DMS53 treated with DMSO at 0.1 percent for 48 hours (cell line): ENCODE results near the gene CORIN.
"Not testable (repeated sequence)": the region's sequence is repeated elsewhere in the genome, so short reads cannot be mapped to it uniquely, and the experiment has no call there.

Experiments
- DNase-seq: peaks from one replicate; lab custom pipeline; 2025; ENCODE audit not compliant: unreplicated experiment; lab: John Stamatoyannopoulos, UW

CORIN gene

DNA sequence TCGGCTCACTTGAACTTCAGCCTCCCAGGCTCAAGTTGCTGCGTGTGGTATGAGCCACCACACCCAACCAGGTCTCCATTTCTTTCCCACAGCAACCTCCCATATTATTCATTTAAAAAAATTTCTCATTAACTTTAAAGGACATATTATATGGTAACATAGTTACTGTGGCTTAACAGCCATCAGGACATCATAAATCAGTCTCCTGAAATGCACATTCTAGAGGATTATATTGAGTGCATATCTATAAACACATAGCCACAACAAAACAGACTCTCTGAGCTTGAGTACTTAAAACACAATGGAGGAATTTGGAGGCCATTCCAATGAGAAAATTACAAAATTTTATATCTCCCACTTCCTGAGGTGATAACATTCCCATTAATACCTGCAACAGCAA lies 61.5 kb downstream of the CORIN start:
- DNase-seq: no peak

DNA sequence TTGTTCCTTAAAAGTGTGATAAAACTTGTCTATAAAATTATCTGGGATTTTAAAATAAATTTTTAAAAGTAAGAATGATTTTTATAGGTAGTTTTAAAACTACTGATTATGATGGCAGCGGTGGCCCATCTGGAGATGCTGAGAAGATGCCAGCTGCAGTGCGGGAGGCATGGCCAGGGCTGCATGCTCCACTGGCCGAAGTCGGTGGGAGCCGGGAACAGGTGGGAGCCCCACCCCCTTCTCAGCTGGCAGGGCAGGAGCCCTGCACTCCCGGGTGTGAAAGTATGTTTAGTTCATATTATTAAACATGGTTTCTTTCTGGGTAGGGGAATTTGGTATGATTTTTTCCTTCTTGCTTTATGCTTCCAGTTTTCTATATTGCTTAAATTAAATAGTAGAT lies 63.8 kb downstream of the CORIN start:
- DNase-seq: no peak

DNA sequence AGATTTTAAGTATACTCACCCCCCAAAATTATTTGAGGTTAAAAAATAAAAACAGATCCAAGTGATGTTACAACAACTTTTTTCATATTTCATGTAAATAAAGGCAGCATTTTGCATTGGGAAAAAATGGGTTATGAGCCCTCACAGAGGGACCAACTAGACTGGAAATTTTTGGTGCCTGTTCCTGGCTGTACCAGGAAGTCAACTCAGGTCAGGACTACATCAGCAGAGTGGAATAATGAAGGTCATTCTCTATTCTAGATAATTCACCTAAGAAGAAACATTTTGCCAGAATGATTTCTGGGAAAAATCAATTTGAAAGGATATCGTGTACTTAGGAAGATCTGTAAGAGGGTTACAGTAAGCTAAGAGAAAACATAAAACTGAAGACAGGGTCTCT lies 66.8 kb downstream of the CORIN start:
- DNase-seq: no peak

DNA sequence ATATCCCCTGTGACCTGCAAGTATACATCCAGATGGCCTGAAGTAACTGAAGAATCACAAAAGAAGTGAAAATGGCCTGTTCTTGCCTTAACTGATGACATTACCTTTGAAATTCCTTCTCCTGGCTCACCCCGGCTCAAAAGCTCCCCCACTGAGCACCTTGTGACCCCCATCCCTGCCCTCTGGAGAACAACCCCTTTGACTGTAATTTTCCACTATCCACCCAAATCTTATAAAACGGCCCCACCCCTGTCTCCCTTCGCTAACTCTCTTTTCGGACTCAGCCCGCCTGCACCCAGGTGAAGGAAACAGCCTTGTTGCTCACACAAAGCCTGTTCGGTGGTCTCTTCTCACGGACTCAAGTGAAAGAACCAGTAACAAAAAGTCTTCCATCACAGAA lies 69.9 kb downstream of the CORIN start:
- DNase-seq: not testable (repeated sequence)

DNA sequence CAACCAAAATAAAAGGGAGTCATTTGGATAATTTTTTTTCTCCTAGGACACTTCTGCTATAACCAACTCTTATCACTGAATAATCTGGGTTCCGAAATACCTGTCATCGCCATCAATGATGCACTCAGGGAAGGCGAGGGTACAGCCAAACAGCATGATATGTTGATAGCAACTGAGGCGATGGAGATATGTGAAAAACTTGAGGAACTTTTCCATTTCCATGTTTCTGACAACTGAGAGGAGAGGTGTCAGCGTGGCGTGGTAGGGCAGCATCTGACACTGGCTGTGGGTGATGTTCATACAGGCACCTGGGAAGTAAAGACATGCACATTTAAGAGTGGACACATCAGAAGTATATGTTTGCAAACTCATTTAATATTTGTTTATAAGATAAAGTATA lies 74.6 kb downstream of the CORIN start:
- no peak for DNase-seq

DNA sequence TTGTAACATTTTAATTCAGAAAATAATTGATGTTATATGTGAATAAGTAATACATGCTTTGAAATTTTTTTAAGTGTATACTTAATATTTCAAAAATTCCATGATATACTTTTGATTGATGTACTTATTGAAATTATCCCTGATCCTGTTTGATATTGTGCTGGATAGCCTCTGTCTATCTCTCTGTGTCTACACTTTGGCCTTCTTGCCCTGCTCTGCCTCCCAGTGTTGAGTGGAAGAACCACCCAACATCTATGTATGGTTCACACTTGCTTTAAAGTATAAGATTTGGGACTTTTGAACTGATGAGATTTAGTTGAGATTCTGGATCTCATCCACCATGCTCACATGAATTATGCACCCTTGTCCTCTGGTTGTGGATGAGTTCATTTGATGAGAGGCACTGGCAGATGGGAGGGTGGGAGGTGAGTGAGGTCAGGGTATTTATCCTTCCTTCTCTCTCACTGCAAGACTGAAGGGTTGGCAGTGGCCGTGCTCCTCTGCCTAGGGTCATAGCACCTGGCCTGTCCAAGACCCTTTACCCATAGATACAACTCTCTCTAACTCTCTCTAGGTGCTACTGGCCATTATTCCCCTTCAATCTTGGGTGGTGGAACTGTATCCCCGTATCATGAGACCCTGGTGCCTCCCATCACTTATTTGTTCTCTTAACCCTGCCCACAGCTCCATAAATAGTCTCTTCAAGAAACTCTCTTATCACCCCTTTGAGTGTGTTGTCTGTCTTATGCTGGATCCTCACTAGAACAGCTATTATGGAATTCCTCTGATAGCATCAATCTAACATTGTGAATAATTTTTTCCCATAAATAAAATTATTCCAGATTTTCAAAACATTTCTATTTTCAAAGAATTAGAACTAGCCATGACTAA lies 75.2 kb downstream of the CORIN start:
- DNase-seq: no peak

DNA sequence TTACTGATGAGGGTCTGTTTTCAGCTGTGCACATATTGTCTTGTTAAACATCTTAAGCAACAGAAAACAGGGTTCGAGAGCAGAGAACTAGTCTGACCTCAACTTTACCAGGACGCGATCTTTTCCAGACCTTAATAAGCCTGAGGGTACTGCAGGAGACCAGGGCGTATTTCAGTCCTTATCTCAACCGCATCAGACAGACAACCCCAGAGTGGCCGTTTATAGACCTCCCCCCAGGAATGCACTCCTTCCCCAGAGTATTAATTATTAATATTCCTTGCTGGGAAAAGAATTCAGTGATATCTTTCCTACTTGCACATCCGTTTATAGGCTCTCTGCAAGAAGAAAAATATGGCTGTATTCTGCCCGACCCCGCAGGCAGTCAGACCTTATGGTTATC lies 84.6 kb downstream of the CORIN start:
- not testable (repeated sequence) for DNase-seq

DNA sequence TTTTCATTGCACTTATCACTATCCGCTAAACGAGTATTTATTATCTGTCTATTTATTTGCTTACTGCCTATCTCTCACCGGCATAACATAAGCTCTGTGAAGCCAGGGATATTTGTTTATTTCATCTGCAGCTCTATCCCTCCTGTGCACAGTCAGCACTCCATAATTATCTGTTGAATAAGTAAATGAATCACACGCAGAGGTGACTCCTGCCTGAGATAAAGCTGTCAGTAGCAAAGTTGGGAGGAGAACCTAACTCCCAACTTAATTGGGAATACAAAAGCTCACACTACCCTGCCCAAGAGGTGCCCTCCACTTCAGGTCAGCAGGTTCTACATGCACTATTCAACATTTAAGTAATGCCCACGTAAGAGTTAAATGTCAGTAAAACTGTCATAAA lies 85.7 kb downstream of the CORIN start:
- DNase-seq: no peak

DNA sequence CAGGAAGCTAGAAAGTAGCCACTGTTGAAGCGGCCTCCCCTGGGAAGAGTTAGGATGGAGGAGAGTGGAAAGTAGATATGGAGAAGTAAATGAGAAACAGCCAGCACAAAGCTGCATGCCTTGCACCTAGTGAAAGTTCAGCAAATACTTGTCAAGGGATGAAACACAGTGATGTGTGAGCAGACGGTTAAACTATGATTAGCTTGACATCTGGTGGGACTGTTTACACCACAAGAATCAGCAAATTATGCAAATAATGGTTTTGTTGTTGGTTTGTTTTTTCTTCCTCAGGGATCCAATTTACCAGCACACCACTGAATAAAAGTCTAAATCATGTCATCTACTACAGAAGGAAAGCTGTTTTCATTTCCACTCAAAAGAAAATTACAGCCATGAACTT lies 87.1 kb downstream of the CORIN start:
- DNase-seq: no peak

DNA sequence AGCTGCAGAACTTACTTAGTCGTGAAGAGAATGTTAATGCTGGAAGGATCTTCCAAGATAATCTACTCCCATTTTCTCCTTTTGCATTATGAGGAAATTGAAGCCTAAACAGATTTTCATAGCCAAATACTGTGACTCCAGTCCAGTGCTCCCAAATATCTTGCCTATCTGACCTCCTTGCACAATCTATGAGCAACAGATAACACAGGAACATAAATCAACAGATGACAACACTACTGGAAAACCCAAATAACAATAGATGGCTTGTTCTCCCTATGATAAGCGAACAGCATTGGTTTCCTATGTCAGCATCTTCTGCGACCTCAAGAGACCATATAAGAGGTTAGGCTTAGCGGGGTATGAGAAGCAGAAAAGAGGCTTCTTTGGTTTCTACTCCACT lies 88.0 kb downstream of the CORIN start:
- no peak for DNase-seq

DNA sequence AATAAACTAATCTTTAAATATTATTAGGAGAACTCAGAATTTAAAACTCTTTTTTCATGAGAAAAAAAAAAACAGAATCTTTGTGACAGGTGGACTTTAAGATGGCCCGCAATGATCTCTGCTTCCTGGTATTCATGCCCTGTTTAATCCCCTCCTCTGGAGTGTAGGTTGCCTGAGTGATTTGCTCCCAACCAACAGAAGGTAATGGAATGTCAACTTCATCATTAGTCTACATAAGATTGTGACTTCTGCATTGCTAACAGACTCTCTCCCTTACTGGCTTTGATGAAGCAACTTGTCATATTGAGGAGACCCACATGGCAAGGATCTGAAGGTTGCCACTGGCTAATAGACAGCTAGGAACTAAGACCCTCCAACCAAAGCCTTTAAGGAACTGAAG lies 88.8 kb downstream of the CORIN start:
- DNase-seq: no peak

DNA sequence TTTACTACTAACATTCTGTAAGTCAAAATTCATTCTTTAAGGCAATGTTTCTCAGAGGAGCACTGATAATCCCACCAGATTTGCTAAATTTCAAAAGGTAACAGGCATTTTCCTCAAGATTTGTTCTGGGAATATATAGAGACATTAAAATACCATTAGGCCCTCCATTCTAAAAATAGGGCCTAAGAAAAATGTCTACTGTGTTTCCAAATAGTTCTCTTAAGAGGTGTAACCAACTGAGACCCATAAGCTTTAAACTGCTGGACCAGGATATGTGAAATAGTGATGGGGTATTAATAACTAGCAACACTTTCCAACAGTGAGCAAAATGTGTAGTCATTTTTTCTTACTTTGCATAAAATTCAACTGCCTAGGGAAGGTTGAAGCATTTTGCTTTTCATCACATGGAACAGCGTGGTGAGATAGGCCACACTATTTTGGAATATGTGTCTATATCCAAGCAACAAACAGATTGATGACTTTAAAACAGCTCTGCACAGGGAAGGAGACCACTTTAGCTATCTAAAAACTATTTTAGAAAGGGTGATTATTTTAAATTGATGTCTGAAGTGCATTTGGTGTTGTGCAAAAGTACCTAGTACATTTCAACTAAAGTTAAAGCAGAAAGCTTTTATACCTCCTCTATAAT lies 89.9 kb downstream of the CORIN start:
- DNase-seq: no peak

DNA sequence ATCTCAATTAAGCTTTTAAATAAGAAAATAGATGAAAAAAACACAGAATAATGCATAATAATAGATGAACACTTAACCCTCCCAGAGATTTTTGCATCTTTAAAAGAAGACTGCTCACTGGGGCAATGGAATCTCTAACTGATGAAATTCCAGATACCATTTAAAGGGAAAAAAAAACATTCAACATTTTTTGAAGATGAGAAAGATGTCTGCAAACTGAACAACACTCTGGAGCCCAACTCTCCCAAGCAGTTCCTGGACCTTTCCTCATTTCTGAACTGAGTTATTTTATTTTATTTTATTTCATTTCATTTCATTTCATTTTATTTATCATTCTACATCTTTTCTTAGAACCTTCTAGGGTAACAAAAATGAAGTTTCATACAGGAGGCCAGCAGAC lies 90.7 kb downstream of the CORIN start:
- DNase-seq: no peak

DNA sequence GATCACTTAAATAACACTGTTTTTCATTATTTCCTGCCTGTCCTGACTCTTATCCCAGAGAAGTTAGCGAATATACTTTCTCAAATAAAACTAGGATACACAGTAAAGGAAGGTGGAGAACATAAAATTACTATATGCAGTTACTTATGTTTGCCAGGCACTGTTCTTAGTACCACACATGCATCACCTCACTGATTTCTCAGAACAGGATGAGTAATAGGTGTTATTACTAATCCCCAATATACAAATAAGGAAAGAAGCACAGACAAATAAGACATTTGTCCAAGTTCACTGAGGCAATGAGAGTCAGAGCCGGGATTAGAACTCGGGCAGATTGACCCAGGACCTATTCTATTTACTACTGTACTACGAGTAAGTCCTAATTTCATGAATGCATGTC lies 91.7 kb downstream of the CORIN start:
- no peak for DNase-seq

DNA sequence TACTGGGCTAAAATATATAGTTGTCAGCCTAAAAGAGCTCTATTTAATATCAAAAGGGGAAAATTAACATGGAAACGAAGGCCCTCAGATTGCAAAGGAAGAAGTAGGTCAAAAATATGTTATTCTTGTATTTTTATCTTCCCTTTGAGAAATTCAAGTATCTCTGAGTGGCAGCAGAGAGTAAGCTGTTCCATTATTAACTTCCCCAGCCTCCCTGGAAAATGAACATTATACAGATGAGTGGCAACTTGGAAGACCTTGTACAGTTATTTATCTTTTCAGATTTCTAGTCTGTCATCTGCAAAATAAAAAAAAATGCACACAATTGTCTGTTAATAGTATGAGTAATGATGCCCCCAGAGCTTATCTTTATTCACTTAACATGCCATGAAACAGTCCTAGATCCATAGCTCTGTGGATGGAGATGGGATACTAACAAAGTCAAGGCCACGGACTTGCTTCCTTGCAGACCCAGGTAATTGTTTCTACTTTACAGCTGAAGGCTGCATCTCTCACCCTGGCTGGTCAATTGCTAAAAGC lies 93.0 kb downstream of the CORIN start:
- no peak for DNase-seq

DNA sequence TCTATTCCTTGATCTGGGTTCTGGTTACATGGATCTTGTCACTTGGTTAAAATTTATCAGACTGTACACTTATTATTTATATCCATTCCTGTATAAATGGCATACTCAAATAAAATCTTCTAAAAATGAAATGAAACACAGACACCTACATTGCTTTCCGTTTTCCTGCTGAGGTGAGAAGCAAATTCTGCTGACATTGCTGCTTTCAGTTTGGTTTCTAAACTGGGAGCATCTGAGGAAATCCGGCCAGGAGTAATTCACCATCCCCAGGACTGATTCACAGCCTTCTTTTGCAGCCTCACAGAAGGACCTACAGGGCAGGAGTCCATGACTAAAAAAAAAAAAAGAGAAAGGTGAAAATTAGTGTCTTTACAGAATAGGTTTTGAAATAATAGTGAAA lies 93.6 kb downstream of the CORIN start:
- DNase-seq: peak; percentile 7

DNA sequence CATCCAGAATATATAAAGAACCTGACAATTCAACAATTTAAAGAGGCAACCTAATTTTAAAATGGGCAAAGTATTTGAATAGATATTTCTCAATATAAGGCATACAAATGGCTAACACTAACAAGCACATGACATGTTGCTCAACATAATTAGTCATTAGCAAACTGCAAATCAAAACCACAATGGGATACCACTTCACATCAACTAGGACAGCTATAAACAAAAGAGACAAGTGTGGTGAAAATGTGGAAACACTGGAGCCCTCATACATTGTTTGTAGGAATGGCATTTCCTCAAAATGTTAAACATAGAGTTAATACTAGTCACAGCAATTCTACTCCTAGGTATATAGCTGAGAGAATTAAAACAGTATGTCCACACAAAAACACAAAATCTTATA lies 96.7 kb downstream of the CORIN start:
- DNase-seq: no peak

DNA sequence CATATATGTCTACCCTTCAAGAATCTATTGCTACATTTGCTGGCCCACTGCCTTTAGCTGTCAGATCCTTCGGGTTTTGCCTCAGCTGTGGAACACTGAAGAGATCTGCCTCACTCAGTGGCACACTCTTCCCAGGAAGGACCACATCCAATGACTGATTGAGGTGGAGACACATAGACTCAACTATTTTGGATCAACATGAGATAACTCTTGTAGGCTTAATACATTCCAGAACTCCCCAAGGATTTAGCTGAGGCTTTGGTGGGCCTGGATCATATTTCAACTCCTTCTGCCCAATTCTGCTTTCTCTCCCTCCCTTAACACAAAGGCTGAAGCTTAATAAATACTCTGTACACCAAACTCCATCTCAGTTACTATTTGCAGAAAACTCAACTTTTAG lies 100.5 kb downstream of the CORIN start:
- no peak for DNase-seq

DNA sequence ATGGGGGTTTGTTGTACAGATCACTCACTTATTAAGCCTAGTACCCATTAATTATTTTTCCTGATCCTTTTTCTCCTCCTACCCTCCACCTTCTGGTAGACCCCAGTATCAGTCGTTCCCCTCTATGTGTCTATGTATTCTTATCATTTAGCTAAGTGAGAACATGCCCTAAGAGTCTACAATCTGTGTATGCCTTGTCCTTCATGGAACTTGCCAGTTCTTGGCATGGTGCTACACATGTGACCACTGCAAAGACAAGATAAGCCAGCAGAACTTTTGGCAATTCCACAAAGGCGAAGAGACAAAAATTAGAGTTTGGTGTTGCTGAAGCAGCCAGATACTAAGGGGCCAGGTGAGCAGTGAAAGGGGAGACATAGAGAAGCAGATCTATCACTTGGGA lies 101.3 kb downstream of the CORIN start:
- DNase-seq: no peak

DNA sequence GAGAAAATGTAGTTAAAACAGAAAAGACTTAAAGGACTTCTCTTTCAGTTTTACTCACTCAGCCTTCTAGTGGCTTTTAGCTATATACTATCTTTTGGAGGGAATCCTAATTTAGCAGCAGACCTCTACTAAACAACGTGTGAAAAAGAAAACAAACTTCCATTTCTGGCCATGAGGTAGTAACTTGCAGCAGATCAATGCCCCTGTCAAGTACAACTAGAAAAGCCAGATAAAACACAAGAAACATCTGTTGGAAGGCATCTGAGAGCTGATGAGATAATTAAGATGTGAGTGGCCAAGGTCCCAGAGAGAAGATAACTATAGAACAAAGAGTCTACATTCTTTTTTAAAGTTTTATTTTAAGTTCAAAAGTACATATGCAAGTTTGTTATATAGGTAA lies 101.7 kb downstream of the CORIN start:
- no peak for DNase-seq

DNA sequence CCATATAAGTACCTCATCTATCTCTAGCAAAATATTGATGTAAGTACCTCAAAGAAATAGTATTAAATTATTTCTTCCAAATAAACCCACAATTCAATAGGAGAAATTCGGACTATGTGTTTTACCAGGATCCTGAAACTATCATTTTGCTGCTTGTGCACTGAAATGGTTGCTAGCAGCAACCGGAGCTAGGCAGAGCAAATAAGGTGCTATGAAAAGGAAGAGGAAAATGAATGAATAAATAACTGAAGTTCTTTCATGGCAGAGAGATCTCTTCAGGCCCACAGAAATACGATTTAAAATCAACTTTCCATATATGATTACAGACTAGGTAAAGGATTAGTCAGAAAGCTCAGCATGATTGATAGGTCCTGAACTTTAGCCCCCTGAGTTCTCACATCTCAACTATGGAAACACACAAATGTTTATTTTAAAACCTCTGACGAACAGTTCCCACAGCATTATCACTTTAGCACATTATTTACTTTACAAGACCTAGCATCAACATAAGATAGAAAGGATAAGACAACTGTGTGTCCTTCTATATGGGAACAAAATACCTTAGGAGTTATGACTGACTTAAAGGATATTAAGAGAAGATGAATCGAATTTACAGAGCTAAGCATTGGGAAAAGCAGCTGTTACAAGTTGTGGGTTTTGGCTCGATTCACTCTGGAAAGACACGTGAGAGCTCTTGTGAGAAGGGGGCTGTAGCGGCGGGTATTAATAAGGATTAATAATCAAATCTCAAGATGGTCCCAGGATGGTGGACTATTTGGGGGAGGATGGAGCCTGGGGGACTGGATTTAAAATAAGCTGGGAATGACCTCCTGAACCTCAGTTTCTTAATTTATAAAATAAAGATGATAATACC lies 104.3 kb downstream of the CORIN start:
- no peak for DNase-seq
